Suppressor macrophage (primary cell): ENCODE data around the gene OR4A47.
"Not testable (repeated sequence)": the region's sequence is repeated elsewhere in the genome, so short reads cannot be mapped to it uniquely, and the experiment has no call there.

Experiments
- DNase-seq, 4 experiments: peaks; one replicate each; pipeline ENCODE4 v3.0.0-alpha.2; 2020 to 2022
- total RNA-seq, 17 experiments: gene quantifications; one replicate each; lab custom pipeline; 2026; ENCODE audit warnings: mixed read lengths in 6 of 17, inconsistent platforms in 3 of 17; lab: John Stamatoyannopoulos, UW

The OR4A47 gene
- 0 to 0.99 (median 0) reads per million in 17 experiments for total RNA-seq

- not testable (repeated sequence) for DNase-seq
Observed at GRCh38 chr11:48488493-48488892, at the start of gene OR4A47. Gene OR4A47 (plus strand): TSS chr11:48488793. CDS start chr11:48488793, 0 bp downstream.

- not testable (repeated sequence) for DNase-seq
Observed at GRCh38 chr11:48455909-48456308, 32.7 kb upstream of the OR4A47 start.

- not testable (repeated sequence) for DNase-seq
Observed at GRCh38 chr11:48473966-48474365, 14.6 kb upstream of the OR4A47 start.

GRCh38 chr11:48474703-48475102 is 13.9 kb upstream of the OR4A47 start:
- not testable (repeated sequence) for DNase-seq

GRCh38 chr11:48506169-48506568 is 17.6 kb downstream of the OR4A47 start:
- not testable (repeated sequence) for DNase-seq

- no peak for DNase-seq
Observed at GRCh38 chr11:48538991-48539390, 50.4 kb downstream of the OR4A47 start.
